ENCODE data around the gene CEP192. TPM values are rescaled to one million over a fixed set of nuclear protein-coding genes. Genes with fewer than 3 reads are reported as not detected.

Gene CEP192
- total and polyA plus RNA-seq, 4 donors: 2.5 to 32.4 (median 10.9) TPM

GRCh38 chr18:13035249-13035914 lies 44.2 kb downstream of the CEP192 start:
- TF ChIP-seq EGR1 (IDR thresholded peaks at IDR 0.05; ENCODE audit: low read depth in 2 of 2): no peak
- TF ChIP-seq FOXA2 (IDR thresholded peaks at IDR 0.05): no peak
- no peak for TF ChIP-seq ZBTB33 (IDR thresholded peaks at IDR 0.05)
- no peak for TF ChIP-seq SP1 (IDR thresholded peaks at IDR 0.05)
- TF ChIP-seq REST (IDR thresholded peaks at IDR 0.05): no peak
- H3K27me3 ChIP-seq (ENCODE audit: control insufficient read depth in 4 of 4, insufficient read depth in 4 of 4, low read length in 3 of 4): no peaks in the 10 kb centered on the region
- no peak for DNase-seq (ENCODE audit: low spot score)
- H3K27ac ChIP-seq (ENCODE audit: low read depth in 1 of 2, low read length in 2 of 2): no peak overlapping the region
- peaks cover 0 to 16% (median 4%) of the 10 kb centered on the region in 4 donors for H3K36me3 ChIP-seq (ENCODE audit: control insufficient read depth in 4 of 4, insufficient read depth in 3 of 4, low read depth in 1 of 4, low read length in 3 of 4)
- no peaks in the 10 kb centered on the region for H3K9me3 ChIP-seq (ENCODE audit: control insufficient read depth in 4 of 4, low read length in 3 of 4)
- no peak overlapping the region for H3K9ac ChIP-seq (ENCODE audit: low read depth in 1 of 2, low read length in 2 of 2)
- 95% methylated on average over 7 of the region's 7 CpGs for WGBS
- no peaks in the 10 kb centered on the region for H3K4me1 ChIP-seq (ENCODE audit: control insufficient read depth in 4 of 4, insufficient read depth in 4 of 4, low read length in 3 of 4)
- no peak overlapping the region for H3K4me3 ChIP-seq (ENCODE audit: low read depth in 1 of 3, low read length in 3 of 3)

- H3K27me3 ChIP-seq (ENCODE audit: control insufficient read depth in 4 of 4, insufficient read depth in 4 of 4, low read length in 3 of 4): no peaks in the 10 kb centered on the region
- H3K4me3 ChIP-seq (ENCODE audit: low read depth in 1 of 3, low read length in 3 of 3): no peak overlapping the region
- no peaks in the 10 kb centered on the region for H3K4me1 ChIP-seq (ENCODE audit: control insufficient read depth in 4 of 4, insufficient read depth in 4 of 4, low read length in 3 of 4)
- H3K27ac ChIP-seq (ENCODE audit: low read depth in 1 of 2, low read length in 2 of 2): no peak overlapping the region
- H3K9ac ChIP-seq (ENCODE audit: low read depth in 1 of 2, low read length in 2 of 2): no peak overlapping the region
- no peaks in the 10 kb centered on the region for H3K9me3 ChIP-seq (ENCODE audit: control insufficient read depth in 4 of 4, low read length in 3 of 4)
- peaks cover 0 to 10% (median 4%) of the 10 kb centered on the region in 4 donors for H3K36me3 ChIP-seq (ENCODE audit: control insufficient read depth in 4 of 4, insufficient read depth in 3 of 4, low read depth in 1 of 4, low read length in 3 of 4)
- 84% methylated on average over 7 of the region's 7 CpGs for WGBS
- DNase-seq (ENCODE audit: low spot score): no peak
- TF ChIP-seq HNF4G (IDR thresholded peaks at IDR 0.05) (no peak), HNF4A (conservative IDR thresholded peaks at IDR 0.05) (no peak), FOXA1 (IDR thresholded peaks at IDR 0.05) (no peak), EGR1 (IDR thresholded peaks at IDR 0.05; ENCODE audit: low read depth in 2 of 2) (no peak), NR2F2 (IDR thresholded peaks at IDR 0.05) (no peak), FOXA2 (IDR thresholded peaks at IDR 0.05) (no peak), YY1 (IDR thresholded peaks at IDR 0.05) (no peak)
Observed at GRCh38 chr18:13036622-13037320, 45.6 kb downstream of the CEP192 start.

- TF ChIP-seq EGR1 (IDR thresholded peaks at IDR 0.05; ENCODE audit: low read depth in 2 of 2) (no peak), HNF4A (conservative IDR thresholded peaks at IDR 0.05) (no peak), NR2F2 (IDR thresholded peaks at IDR 0.05) (no peak), ZBTB33 (IDR thresholded peaks at IDR 0.05) (no peak), GABPA (IDR thresholded peaks at IDR 0.05 in 1 of 2, conservative IDR thresholded peaks at IDR 0.05 in 1 of 2) (no peak), FOXA2 (IDR thresholded peaks at IDR 0.05) (no peak), FOXA1 (IDR thresholded peaks at IDR 0.05) (no peak), CTCF (IDR thresholded peaks at IDR 0.05; ENCODE audit: low read depth, low read length, missing input control) (no peak), ATF3 (IDR thresholded peaks at IDR 0.05) (no peak), SP1 (IDR thresholded peaks at IDR 0.05) (no peak), YY1 (IDR thresholded peaks at IDR 0.05) (no peak), RAD21 (IDR thresholded peaks at IDR 0.05) (no peak)
- 97% methylated on average over 1 of the region's 1 CpG for WGBS
- no peaks in the 10 kb centered on the region for H3K27me3 ChIP-seq (ENCODE audit: control insufficient read depth in 4 of 4, insufficient read depth in 4 of 4, low read length in 3 of 4)
- no peaks in the 10 kb centered on the region for H3K4me1 ChIP-seq (ENCODE audit: control insufficient read depth in 4 of 4, insufficient read depth in 4 of 4, low read length in 3 of 4)
- no peak overlapping the region for H3K27ac ChIP-seq (ENCODE audit: low read depth in 1 of 2, low read length in 2 of 2)
- H3K36me3 ChIP-seq (ENCODE audit: control insufficient read depth in 4 of 4, insufficient read depth in 3 of 4, low read depth in 1 of 4, low read length in 3 of 4): peaks cover 2 to 10% (median 6%) of the 10 kb centered on the region in 4 donors
- no peak for DNase-seq (ENCODE audit: low spot score)
- no peak overlapping the region for H3K4me3 ChIP-seq (ENCODE audit: low read depth in 1 of 3, low read length in 3 of 3)
- H3K9me3 ChIP-seq (ENCODE audit: control insufficient read depth in 4 of 4, low read length in 3 of 4): no peaks in the 10 kb centered on the region
- H3K9ac ChIP-seq (ENCODE audit: low read depth in 1 of 2, low read length in 2 of 2): no peak overlapping the region
Observed at GRCh38 chr18:13039806-13040205, 48.6 kb downstream of the CEP192 start.

All from liver (tissue), 9 donors.